NOMO-1 treated with DMSO at 0.1 percent for 48 hours (cell line): Measurements from ENCODE around the gene TPST2.
A peak's percentile ranks its signal among the peaks of the same experiment; 100 is the strongest.
"Not testable (repeated sequence)": the region's sequence is repeated elsewhere in the genome, so short reads cannot be mapped to it uniquely, and the experiment has no call there.

Experiments
- DNase-seq: peaks from one replicate; lab custom pipeline; 2025; ENCODE audit not compliant: unreplicated experiment; lab: John Stamatoyannopoulos, UW

TPST2 gene

GRCh38 chr22:26536056-26536761 is 53.7 kb downstream of the TPST2 start:
- DNase-seq, result no peak

GRCh38 chr22:26535603-26535908 is 54.4 kb downstream of the TPST2 start:
- DNase-seq, result no peak

GRCh38 chr22:26534874-26535602 is 54.9 kb downstream of the TPST2 start:
- peak; percentile 47 for DNase-seq

DNA sequence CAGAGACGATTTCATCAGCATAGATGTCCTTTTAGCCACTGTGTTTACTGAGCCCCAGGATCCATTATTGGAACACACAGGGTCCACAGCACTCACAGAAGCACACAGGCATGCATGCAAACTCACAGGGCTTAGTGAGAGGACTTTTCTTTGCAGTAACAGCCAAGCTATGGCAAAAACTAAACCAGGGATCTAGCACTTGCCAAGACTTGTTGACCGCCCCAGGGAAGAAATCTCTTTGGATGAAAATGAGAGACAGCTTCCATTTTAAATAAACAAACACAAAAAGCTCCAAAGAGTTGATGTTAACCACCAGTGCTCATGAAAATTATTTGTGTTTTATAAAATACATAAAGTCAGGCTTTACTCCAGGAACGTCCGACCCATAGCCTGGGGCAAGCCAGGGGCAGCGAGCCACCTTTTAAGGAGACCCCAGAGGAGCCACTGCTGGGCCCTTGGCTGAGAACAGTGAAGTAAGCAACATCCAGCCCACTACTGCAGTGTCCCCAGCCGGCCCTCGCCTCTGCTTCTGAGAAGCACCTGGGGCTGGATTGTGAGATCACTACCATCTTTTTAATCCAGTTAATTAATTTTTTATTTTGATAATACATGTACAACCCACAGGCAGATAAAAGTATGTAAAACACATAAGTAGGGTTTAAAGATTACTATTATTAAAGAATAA is 55.6 kb downstream of the TPST2 start:
- no peak for DNase-seq

DNA sequence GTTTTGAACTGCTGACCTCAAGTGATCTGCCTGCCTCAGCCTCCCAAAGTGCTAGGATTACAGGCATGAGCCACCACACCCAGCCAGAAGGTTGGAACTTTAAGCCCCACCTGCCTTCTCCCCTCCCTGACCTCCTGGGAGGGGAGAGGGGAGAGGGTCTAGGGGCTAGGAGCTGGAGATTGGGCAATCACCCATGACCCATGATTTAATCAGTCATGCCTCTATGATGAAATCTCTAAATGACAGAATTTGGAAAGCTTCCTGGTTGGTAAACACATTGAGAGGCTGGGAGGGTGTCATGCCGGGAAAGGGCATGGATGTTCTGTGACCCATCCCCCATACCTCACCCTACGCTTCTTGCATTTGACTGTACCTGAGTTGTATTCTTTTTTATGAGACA is 60.6 kb downstream of the TPST2 start:
- no peak for DNase-seq

- not testable (repeated sequence) for DNase-seq
Observed at GRCh38 chr22:26528518-26528917, 61.4 kb downstream of the TPST2 start.

- no peak for DNase-seq
Observed at GRCh38 chr22:26527574-26528465, 62.1 kb downstream of the TPST2 start.

- no peak for DNase-seq
Observed at GRCh38 chr22:26527167-26527566, 62.8 kb downstream of the TPST2 start.

DNA sequence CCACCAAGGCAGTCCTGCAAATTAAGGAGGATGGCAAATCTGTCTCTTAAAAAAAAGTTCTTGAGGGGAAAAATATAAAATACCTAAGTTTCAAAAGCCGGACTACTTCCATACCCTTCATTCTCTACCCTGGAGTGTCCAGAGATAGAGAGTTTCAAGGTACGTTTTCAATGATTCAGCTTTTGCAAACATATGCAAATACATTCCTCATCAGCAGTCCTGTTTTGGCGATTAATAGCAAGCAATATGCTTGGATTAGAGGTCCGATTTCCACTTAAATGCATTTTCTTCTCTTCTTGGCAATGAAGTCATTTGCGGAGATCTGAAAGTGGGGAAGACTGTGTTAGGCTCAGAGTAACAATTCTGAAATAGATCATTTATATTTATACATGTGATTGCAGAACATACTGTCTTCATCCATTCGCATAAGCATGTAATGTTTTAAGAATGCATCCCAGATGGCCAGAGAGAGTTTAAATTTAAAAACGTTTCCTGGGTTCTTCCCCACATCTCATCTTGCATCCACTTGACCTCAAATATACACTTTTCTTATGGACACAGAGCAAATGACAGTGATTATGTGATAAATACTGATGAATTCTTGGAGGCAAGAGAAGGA is 63.9 kb downstream of the TPST2 start:
- no peak for DNase-seq

DNA sequence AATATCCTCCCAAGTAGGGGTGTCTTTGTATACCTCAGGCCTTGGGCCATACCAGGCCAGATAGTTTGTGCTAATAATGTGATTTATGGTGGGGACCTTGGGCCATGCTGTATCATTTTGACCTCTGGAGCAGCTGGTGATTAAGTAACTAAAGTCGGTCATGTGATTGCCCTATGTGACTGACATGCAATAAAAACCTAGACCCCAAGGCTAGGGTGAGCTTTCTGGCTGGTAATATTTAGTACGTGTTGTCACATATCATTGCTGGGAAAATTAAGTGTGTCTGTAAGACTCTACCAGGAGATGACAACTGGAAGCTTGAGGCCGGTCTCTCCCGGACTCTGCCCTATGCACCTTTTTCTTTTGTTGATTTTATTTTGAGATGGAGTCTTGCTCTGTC is 65.1 kb downstream of the TPST2 start:
- DNase-seq, result no peak

GRCh38 chr22:26522592-26522991 is 67.3 kb downstream of the TPST2 start:
- DNase-seq, result no peak

DNA sequence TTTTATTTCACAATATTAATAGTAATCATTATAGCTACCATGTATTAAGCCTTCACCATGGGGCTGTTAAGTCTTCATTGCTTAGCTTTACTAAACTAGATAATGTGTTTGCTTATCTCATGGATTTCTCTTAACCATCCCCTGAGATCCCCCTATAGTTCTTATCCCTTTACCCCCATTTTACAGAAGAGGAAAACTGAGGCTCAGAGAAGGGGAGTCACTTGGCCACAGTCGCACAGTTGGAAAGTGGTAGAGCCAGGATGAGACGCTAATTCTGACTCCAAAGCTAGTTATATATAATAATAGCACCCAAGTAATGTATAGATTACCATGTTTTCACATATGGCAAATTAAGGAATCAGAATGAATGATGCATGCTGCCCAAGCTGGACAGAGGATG is 67.9 kb downstream of the TPST2 start:
- DNase-seq, result no peak

DNA sequence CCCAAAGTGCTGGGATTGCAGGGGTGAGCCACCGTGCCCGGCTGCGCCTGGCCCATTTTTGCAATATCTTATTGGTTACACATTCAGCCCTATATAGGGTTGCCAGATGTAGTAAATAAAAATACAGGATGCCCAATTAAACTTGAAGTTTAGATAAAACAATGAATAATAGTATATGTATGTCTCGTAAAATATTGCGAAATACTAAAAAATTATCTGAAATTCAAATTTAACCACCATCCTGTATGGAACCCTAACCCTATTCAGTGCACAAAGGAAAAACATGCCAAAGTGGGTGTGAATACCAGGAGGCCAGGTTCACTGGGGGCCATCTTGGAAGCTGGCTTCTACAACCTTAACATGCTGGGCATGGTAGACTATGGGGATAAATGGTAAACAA is 72.5 kb downstream of the TPST2 start:
- DNase-seq, result no peak

DNA sequence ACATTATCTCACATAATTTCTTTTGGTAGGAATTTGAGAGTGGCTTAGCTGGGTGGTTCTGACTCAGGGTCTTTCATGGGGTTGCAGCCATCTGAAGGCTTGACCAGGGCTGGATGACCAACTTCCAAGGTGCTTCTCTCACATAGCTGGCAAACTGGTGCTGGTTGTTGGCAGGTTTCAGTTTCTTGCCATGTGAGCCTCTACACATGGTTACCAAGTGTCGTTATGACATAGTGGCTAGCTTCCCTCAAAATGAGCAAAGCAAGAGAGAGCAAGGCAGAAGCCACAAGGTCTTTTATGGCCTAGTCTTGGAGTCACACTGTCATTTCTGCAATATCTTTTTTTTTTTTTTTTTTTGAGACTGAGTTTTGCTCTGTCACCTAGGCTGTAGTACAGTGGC is 73.4 kb downstream of the TPST2 start:
- peak; percentile 12 for DNase-seq

GRCh38 chr22:26515931-26516330 is 74.0 kb downstream of the TPST2 start:
- DNase-seq, result no peak

DNA sequence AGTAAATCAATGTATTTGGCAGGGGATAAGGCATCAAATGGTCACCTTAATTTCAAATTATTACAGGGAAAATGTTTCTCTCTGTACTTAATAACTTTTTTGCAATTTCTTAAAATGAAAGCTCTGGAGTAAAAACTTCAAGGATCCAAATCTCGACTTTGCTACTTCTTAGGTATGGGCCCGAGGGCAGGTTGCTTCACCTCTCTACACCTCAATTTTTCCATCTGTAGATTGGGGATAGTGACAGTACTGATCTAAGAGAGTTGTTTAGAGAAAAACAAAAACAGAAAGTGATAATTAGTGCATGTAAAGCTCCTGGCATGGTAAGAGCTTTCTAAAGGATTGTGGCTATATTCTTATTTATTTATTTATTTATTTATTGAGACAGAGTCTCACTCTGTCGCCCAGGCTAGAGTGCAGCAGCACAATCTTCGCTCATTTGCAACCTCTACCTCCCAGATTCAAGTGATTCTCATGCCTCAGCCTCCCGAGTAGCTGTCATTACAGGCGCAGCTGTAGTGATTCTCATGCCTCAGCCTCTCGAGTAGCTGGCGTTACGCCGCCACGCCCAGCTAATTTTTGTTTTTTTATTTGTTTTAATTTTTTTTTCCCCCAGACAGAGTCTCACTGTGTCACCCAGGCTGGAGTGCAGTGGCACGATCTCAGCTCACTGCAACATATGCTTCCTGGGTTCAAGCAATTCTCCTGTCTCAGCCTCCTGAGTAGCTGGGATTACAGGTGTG is 75.3 kb downstream of the TPST2 start:
- no peak for DNase-seq

- DNase-seq, result no peak
Observed at GRCh38 chr22:26513838-26514237, 76.1 kb downstream of the TPST2 start.

DNA sequence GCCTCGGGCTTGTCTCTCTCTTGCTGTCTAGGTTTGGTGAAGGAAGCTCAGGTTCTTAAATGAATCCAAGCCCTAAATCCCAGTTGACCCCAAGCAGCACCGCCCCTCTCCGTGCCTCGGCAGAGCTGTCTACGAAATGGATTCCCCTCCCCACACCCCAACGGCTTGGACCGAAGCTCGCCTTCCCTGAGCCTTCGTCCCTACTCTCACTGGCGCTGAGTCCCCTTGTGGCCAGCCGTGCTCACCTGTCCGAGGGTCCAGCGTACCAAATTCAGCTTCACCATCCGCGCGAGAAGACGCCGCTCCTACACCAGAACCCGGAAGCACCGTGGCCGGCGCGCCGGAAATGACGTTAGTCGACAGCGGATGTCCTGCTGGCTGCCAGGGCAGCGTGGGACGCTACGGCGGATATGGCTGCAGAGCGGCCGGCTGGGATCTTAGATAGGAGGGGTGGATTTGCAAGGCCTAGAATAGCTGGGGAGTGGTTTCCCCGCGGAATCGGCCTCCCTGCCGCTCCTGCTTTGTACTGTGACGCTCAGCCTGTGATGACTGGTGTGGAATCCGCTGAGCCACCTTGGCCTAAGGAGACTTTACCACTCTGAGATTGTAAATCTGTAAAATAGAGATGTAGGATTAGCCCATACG is 77.7 kb downstream of the TPST2 start, which contains the start of gene TFIP11:
Gene TFIP11, minus strand, starts transcription at position 325 of the 645 bp plus-strand sequence. CDS start 2,201 bp downstream, outside the sequence.
- peak; percentile 73 for DNase-seq

DNA sequence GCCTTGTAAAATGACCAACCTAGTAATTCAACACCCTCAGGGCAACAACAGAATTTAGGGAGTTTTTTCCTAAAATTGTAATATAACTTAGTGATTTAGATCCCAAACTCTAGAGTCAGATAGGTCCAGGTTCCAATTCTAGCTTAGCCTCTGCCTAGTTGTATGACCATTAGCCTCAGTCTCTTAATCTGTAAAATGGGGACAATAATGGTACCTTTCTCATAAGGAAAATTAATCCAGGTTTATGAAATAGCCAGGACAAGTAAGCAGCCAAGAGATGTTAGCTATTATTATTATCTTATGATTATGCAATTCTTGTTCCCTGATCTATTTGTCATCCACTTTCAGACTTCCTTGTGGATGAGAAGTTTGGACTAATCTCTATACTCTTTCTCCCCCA is 81.8 kb downstream of the TPST2 start:
- DNase-seq, result no peak

- DNase-seq, result no peak
Observed at GRCh38 chr22:26503758-26504157, 86.2 kb downstream of the TPST2 start.
